Choroid plexus epithelial cell (primary cell): ENCODE data around the gene PLCH1.
"Not testable (repeated sequence)": the region's sequence is repeated elsewhere in the genome, so short reads cannot be mapped to it uniquely, and the experiment has no call there.

Experiments used
- DNase-seq: peaks from one replicate; pipeline ENCODE4 v3.0.0-alpha.2; 2010; ENCODE audit warnings: low read depth
- H3K4me3 ChIP-seq: 2 replicates; pipeline ENCODE4 v1.5.1; 2011; ENCODE audit warnings: low read depth, mild to moderate bottlenecking, control low read depth, low read length, moderate library complexity
- TF ChIP-seq, protein P1 (sequence below): conservative IDR thresholded peaks from 2 replicates; pipeline ENCODE4 v1.5.1; 2011; ENCODE audit warnings: low read depth, mild to moderate bottlenecking, control low read depth, inconsistent platforms, low read length, moderate library complexity

PLCH1 gene

DNA sequence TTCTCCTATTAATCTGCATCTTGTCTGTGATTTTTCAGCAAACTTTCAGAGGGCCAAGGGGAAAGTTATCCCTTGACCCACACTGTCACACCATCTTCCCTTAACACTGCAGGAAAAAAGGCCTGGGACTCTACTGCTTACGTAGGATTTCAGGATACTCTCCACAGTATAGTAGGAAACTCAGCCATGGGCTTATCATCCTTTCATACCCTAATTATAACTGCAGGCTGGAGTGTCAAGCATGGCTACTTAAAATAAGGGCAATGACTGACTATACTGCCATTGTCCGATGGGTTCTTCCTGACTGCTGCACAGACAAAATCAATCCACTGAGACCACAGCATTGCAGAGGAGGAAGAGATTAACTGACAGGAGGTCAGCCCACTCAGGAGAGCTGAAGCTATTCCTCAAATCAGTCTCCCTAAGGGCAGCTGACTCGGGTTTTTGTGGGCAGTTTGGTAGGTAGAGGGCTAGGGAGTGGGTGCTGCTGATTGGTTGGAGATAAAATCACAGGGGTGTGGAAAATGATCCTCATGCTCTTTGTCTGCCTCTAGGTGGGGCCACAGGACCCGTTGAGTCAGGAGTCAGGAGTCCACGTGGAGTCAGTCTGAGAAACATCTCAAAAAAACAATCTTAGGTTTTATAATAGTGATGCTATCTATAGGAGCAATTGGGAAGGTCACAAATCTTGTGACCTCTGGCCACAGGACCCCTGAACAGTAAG, 333.2 kb downstream of the PLCH1 start:
- TF ChIP-seq, protein P1, sequence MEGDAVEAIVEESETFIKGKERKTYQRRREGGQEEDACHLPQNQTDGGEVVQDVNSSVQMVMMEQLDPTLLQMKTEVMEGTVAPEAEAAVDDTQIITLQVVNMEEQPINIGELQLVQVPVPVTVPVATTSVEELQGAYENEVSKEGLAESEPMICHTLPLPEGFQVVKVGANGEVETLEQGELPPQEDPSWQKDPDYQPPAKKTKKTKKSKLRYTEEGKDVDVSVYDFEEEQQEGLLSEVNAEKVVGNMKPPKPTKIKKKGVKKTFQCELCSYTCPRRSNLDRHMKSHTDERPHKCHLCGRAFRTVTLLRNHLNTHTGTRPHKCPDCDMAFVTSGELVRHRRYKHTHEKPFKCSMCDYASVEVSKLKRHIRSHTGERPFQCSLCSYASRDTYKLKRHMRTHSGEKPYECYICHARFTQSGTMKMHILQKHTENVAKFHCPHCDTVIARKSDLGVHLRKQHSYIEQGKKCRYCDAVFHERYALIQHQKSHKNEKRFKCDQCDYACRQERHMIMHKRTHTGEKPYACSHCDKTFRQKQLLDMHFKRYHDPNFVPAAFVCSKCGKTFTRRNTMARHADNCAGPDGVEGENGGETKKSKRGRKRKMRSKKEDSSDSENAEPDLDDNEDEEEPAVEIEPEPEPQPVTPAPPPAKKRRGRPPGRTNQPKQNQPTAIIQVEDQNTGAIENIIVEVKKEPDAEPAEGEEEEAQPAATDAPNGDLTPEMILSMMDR = no peak
- no peak for DNase-seq
- no peak overlapping the region for H3K4me3 ChIP-seq

DNA sequence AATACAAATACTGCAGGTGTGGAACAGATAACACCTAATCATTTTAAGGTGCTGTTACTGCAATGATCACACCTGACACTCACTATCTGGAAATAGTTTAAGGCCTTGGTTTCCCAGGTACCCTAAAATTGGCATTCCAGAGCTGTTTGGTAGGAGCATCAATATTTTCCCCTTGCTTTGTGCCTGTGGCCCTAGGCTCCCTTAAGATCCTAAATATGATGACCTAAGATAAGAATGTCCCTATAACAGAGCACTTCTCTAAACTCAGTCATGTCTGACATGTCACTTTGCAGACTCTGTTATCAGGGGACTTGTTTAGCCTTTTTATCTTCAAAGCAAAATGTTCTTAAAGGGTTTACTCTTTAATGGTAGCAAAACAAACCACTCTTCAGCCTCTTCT, 335.5 kb downstream of the PLCH1 start:
- TF ChIP-seq, protein P1 = no peak
- H3K4me3 ChIP-seq = no peak overlapping the region
- DNase-seq = no peak

DNA sequence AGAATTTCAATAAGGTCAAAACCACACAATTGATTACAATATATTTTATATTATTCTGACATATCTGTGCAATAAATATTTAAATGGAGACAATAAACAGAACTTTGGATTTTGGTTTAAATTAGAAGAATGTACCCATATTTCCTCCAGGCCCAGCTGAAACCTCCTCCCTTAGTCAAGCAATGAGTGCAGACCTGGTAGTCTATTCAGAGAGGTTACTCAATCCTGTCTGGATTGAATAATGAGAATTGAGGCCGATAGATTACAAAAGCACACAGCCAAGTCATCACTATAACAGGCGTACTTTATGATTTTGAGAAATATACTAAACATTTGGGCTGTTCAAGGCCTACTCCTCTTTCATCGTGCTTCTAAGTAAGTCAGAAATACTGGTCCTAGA, 336.9 kb downstream of the PLCH1 start:
- H3K4me3 ChIP-seq = no peak overlapping the region
- no peak for DNase-seq
- TF ChIP-seq, protein P1 = no peak

DNA sequence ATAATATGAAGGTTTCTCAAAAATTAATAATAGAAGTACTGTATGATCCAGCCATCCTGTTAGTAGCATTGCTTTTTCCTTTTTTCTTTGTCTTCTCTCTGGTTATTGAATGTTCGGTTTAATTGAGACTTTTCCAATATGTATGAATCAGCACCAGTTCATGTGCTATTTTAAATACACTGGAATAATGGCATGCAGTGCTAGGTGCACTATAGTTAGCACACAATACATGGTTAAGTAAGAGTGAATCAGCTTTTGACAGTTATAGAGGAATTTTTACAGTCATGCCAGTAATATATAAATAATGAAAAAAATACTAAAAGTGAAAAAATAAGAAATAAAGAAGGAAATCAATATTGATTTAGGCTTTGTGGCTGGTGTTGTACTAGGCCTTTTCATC, 337.5 kb downstream of the PLCH1 start:
- no peak for DNase-seq
- TF ChIP-seq, protein P1 = no peak
- no peak overlapping the region for H3K4me3 ChIP-seq

DNA sequence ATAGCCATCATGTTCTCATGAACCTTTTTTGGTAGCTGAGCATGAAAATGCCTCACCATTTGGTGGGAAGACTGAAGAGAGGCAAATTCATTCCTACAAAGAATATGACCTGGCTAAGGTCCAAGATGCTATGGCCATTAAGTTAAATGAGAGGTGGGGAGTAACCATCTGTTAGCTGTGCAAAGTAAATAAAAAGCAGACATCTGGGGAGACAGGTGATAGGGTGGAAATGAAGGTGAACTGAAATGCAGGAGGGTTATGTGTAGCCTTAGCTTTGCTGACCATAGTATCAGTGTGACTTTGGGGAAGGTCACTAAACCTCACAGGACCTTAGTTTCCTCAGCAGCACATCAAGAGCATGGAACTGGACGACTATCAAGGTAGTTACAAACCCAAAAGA, 340.4 kb downstream of the PLCH1 start:
- no peak for DNase-seq
- TF ChIP-seq, protein P1 = no peak

DNA sequence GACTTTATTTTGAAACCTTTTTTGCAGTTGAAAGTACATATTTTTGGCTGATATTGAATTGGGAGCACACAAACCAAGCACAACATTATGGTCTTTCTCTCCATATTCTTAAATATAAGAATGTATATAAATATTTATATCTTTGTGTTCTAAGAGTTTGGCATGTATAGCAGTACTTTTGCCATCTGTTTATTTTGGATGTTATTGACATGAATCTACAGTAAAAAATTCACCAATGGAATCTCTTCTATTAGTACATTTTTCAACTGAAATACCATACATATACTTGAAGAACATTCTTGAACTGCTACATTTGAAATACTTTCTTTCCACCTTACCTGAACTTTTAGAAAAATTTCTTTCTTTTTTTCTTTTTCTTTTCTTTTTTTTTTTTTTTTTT, 342.2 kb downstream of the PLCH1 start:
- TF ChIP-seq, protein P1 = no peak
- H3K4me3 ChIP-seq = no peak overlapping the region
- DNase-seq = no peak

More for the DNA sequence above, 340.4 kb downstream of the PLCH1 start:
- H3K4me3 ChIP-seq = no peak overlapping the region

DNA sequence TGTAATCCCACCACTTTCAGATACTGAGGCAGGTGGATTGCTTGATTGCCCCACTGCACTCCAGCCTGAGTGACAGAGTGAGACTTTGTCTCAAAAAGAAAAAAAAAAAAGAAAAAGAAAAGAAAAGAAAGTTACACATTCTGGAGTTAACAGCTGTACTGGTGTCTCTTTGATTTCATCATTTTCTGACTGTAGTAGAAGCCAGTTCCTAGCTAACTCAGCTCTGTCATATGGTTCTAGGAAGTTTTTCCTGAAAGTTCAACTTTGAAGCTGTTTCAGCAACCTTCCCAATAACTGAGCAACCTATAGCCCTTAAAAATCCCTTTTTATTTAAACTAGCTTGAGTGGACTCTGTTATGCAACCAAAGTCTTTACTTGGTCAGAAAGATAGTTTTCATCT, 346.8 kb downstream of the PLCH1 start:
- DNase-seq = no peak
- TF ChIP-seq, protein P1 = no peak
- no peak overlapping the region for H3K4me3 ChIP-seq

DNA sequence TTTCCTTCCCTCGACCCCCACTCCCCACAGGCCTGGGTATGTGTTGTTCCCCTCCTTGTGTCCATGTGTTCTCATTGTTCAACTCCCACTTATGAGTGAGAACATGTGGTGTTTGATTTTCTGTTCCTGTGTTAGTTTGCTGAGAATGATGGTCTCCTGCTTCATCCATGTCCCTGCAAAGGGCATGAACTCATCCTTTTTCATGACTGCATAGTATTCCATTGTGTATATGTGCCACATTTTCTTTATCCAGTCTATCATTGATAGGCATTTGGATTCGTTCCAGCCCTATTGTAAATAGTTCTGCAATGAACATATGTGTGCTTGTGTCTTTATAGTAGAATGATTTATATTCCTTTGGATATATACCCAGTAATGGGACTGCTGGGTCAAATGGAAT, 350.0 kb downstream of the PLCH1 start:
- not testable (repeated sequence) for H3K4me3 ChIP-seq, DNase-seq
